Mesendoderm (in vitro differentiated cells): ENCODE results near the gene PFN2.

ENCODE experiments used
- DNase-seq: peaks from one replicate; pipeline ENCODE4 v3.0.0; 2013
- H2AK5ac ChIP-seq: 2 replicates; pipeline ENCODE4 v1.6.1; 2013; ENCODE audit warnings: low read length, inconsistent platforms
- H2BK120ac ChIP-seq: 2 replicates; pipeline ENCODE4 v1.6.1; 2013; ENCODE audit warnings: low read depth, mild to moderate bottlenecking, low read length, moderate library complexity, mixed read lengths
- H2BK15ac ChIP-seq: replicated peaks from 2 replicates; pipeline ENCODE4 v1.6.1; 2013; ENCODE audit warnings: low read depth, mild to moderate bottlenecking, moderate library complexity
- H2BK5ac ChIP-seq: 2 replicates; pipeline ENCODE4 v1.6.1; 2013; ENCODE audit warnings: low read length, inconsistent platforms
- H3K18ac ChIP-seq: 2 replicates; pipeline ENCODE4 v1.6.1; 2013; ENCODE audit warnings: mild to moderate bottlenecking, low read length, mixed read lengths
- H3K23ac ChIP-seq: one replicate; pipeline ENCODE4 v1.6.1; 2013; ENCODE audit warnings: low read length
- H3K27ac ChIP-seq: 2 replicates; pipeline ENCODE4 v1.5.1; 2013; ENCODE audit warnings: low read depth, mild to moderate bottlenecking, inconsistent platforms, low read length, moderate library complexity
- H3K27me3 ChIP-seq: 2 replicates; pipeline ENCODE4 v1.6.1; 2013; ENCODE audit warnings: low read length, control low read depth, mild to moderate bottlenecking, inconsistent platforms; ENCODE audit not compliant: insufficient read depth, poor library complexity
- H3K36me3 ChIP-seq: 2 replicates; pipeline ENCODE4 v1.6.1; 2013; ENCODE audit warnings: low read length, inconsistent platforms; ENCODE audit not compliant: control insufficient read depth, insufficient read depth
- H3K4ac ChIP-seq: one replicate; pipeline ENCODE4 v1.6.1; 2013; ENCODE audit warnings: low read depth, mild to moderate bottlenecking, low read length, moderate library complexity
- H3K4me1 ChIP-seq: 2 replicates; pipeline ENCODE4 v1.6.1; 2013; ENCODE audit warnings: low read depth, low read length, inconsistent platforms; ENCODE audit not compliant: control insufficient read depth
- H3K4me2 ChIP-seq: 2 replicates; pipeline ENCODE4 v1.6.1; 2013; ENCODE audit warnings: low read length
- H3K4me3 ChIP-seq: 2 replicates; pipeline ENCODE4 v1.5.1; 2013; ENCODE audit warnings: mild to moderate bottlenecking, low read length
- H3K56ac ChIP-seq: one replicate; pipeline ENCODE4 v1.6.1; 2013; ENCODE audit warnings: low read length
- H3K79me1 ChIP-seq: 2 replicates; pipeline ENCODE4 v1.6.1; 2013; ENCODE audit warnings: low read length, inconsistent platforms
- H3K79me2 ChIP-seq: 2 replicates; pipeline ENCODE4 v1.6.1; 2013; ENCODE audit warnings: mild to moderate bottlenecking, low read length; ENCODE audit not compliant: control insufficient read depth, insufficient read depth
- H3K9ac ChIP-seq: 2 replicates; pipeline ENCODE4 v1.6.1; 2013; ENCODE audit warnings: low read length, inconsistent platforms
- H4K5ac ChIP-seq: one replicate; pipeline ENCODE4 v1.6.1; 2013; ENCODE audit warnings: low read length
- H4K8ac ChIP-seq: one replicate; pipeline ENCODE4 v1.6.1; 2013; ENCODE audit warnings: low read depth, mild to moderate bottlenecking, control low read depth, low read length, moderate library complexity
- WGBS: extraction: QIAGEN DNeasy Blood & Tissue Kit; methylation state at CpG from one replicate; pipeline ENCODE4 v1.1.7; 2013; ENCODE audit warnings: low lambda C conversion rate, missing lambda C conversion rate; ENCODE audit not compliant: insufficient coverage; ENCODE audit errors: extremely low coverage; 5-methylcytosine and 5-hydroxymethylcytosine counted together

Gene PFN2

GRCh38 chr3:149933858-149934257, 36.8 kb downstream of the PFN2 start:
- no peak overlapping the region for H2AK5ac ChIP-seq
- no peak overlapping the region for H3K4me2 ChIP-seq
- H4K5ac ChIP-seq: no peak overlapping the region
- H3K4ac ChIP-seq: no peak overlapping the region
- H2BK15ac ChIP-seq: no peak overlapping the region
- no peaks in the 10 kb centered on the region for H3K79me1 ChIP-seq
- DNase-seq: no peak
- H3K27ac ChIP-seq: no peak overlapping the region
- H3K4me1 ChIP-seq: no peaks in the 10 kb centered on the region
- H3K79me2 ChIP-seq: no peaks in the 10 kb centered on the region
- no peak overlapping the region for H3K4me3 ChIP-seq
- H2BK120ac ChIP-seq: no peak overlapping the region
- no peak overlapping the region for H3K9ac ChIP-seq
- H3K36me3 ChIP-seq: no peaks in the 10 kb centered on the region
- no peak overlapping the region for H3K56ac ChIP-seq
- no peak overlapping the region for H2BK5ac ChIP-seq
- no peak overlapping the region for H3K23ac ChIP-seq
- H3K18ac ChIP-seq: no peak overlapping the region
- H3K27me3 ChIP-seq: no peaks in the 10 kb centered on the region
- H4K8ac ChIP-seq: no peak overlapping the region

DNA sequence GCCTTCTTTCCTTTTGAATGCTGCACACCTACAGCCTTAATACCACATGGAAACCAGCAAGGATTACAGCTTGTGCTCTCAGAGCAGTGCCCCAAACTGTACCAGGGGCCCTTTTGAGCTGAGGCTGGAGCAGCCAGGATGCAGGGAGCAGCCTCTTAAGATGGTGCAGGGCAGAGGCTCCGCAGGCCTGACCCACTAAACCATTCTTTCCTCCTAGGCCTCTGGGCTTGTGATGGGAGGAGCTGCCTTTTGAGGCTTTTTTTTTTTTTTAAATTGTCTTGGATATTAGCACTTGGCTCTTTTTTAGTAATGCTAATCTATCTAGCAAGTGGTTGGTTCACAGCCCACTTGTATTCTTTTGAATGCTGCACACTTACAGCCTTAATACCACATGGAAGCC, 37.7 kb downstream of the PFN2 start:
- Histone ChIP-seq H3K9ac (no peak overlapping the region), H2BK120ac (no peak overlapping the region), H3K18ac (no peak overlapping the region), H2AK5ac (no peak overlapping the region), H3K27ac (no peak overlapping the region), H2BK15ac (no peak overlapping the region), H3K4me3 (no peak overlapping the region), H3K56ac (no peak overlapping the region), H2BK5ac (no peak overlapping the region), H3K79me2 (no peaks in the 10 kb centered on the region), H3K79me1 (no peaks in the 10 kb centered on the region), H3K36me3 (no peaks in the 10 kb centered on the region), H4K5ac (no peak overlapping the region), H3K4me2 (no peak overlapping the region), H3K27me3 (no peaks in the 10 kb centered on the region), H4K8ac (no peak overlapping the region), H3K4ac (no peak overlapping the region), H3K4me1 (no peaks in the 10 kb centered on the region), H3K23ac (no peak overlapping the region)
- whole genome bisulfite sequencing: no CpG with 5 or more reads among the region's 1 CpG
- no peak for DNase-seq

- H3K36me3 ChIP-seq: no peaks in the 10 kb centered on the region
Observed at GRCh38 chr3:149920119-149920518, 50.6 kb downstream of the PFN2 start.

GRCh38 chr3:149919509-149919908, 51.2 kb downstream of the PFN2 start:
- Histone ChIP-seq H2BK120ac (no peak overlapping the region), H3K9ac (no peak overlapping the region), H3K23ac (no peak overlapping the region), H3K4me2 (no peak overlapping the region), H2AK5ac (no peak overlapping the region), H2BK5ac (no peak overlapping the region), H3K27me3 (no peaks in the 10 kb centered on the region), H4K5ac (no peak overlapping the region), H3K18ac (no peak overlapping the region), H3K4me3 (no peak overlapping the region), H3K36me3 (no peaks in the 10 kb centered on the region), H2BK15ac (no peak overlapping the region), H3K56ac (no peak overlapping the region), H3K4me1 (no peaks in the 10 kb centered on the region), H4K8ac (no peak overlapping the region), H3K27ac (no peak overlapping the region), H3K79me2 (no peaks in the 10 kb centered on the region), H3K4ac (no peak overlapping the region), H3K79me1 (no peaks in the 10 kb centered on the region)
- DNase-seq: no peak
- WGBS: no CpG with 5 or more reads among the region's 3 CpGs

More at GRCh38 chr3:149920119-149920518, 50.6 kb downstream of the PFN2 start:
- H2AK5ac ChIP-seq: no peak overlapping the region
- no peaks in the 10 kb centered on the region for H3K79me2 ChIP-seq
- H3K79me1 ChIP-seq: no peaks in the 10 kb centered on the region
- H2BK15ac ChIP-seq: no peak overlapping the region
- H2BK5ac ChIP-seq: no peak overlapping the region
- no peaks in the 10 kb centered on the region for H3K27me3 ChIP-seq
- WGBS: no CpG with 5 or more reads among the region's 3 CpGs
- no peak overlapping the region for H3K4ac ChIP-seq
- no peak overlapping the region for H3K56ac ChIP-seq
- H3K27ac ChIP-seq: no peak overlapping the region
- H3K4me1 ChIP-seq: no peaks in the 10 kb centered on the region
- no peak overlapping the region for H4K5ac ChIP-seq
- no peak overlapping the region for H4K8ac ChIP-seq
- DNase-seq: no peak
- no peak overlapping the region for H2BK120ac ChIP-seq
- H3K4me3 ChIP-seq: no peak overlapping the region
- no peak overlapping the region for H3K18ac ChIP-seq
- no peak overlapping the region for H3K4me2 ChIP-seq
- H3K9ac ChIP-seq: no peak overlapping the region
- H3K23ac ChIP-seq: no peak overlapping the region

DNA sequence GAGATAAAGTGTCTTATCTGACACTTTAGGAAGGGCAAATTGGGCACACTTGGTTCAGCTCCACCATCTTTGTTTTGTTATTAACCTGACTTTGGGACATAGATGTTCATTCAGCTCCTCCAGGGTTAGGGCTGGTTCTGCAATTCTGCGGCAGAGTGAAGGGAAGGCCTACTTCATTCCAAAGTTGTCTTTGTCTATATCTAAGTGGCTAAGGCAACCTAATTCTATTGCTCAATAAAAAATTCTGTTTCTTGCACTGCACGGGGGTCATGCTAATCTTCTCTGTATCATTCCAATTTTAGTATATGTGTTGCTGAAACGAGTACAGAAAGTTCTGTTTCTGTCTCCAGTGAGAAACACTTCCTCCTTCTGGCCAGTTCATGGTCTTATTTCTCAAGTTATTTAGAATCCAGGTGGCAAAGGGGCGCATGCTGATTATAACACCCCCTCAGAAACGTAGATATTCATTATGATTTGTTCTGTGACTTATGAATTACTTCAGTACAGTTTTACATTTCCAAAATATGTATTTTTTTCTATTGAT, 53.5 kb downstream of the PFN2 start:
- Histone ChIP-seq H3K27ac (no peak overlapping the region), H3K18ac (no peak overlapping the region), H3K36me3 (no peaks in the 10 kb centered on the region), H2AK5ac (no peak overlapping the region), H3K4ac (no peak overlapping the region), H2BK120ac (no peak overlapping the region), H3K23ac (no peak overlapping the region), H3K79me2 (no peaks in the 10 kb centered on the region), H3K27me3 (no peaks in the 10 kb centered on the region), H3K4me1 (no peaks in the 10 kb centered on the region), H3K4me3 (no peak overlapping the region), H2BK15ac (no peak overlapping the region), H3K4me2 (no peak overlapping the region), H3K9ac (no peak overlapping the region), H4K5ac (no peak overlapping the region), H3K79me1 (no peaks in the 10 kb centered on the region), H3K56ac (no peak overlapping the region), H2BK5ac (no peak overlapping the region), H4K8ac (no peak overlapping the region)
- WGBS: no CpG with 5 or more reads among the region's 5 CpGs
- DNase-seq: no peak
